Muscle layer of colon (tissue), 2 donors: ENCODE results near the gene RMND1.
A peak's percentile ranks its signal among the peaks of the same experiment; 100 is the strongest.
"Not testable (repeated sequence)": the region's sequence is repeated elsewhere in the genome, so short reads cannot be mapped to it uniquely, and the experiment has no call there.

Source experiments
- H3K27ac ChIP-seq: one replicate; pipeline ENCODE4 v1.7.0; 2013; ENCODE audit warnings: low read depth, mild to moderate bottlenecking, low read length, moderate library complexity
- H3K27me3 ChIP-seq, 2 donors: one replicate each; pipeline ENCODE4 v1.7.0; 2013; ENCODE audit warnings: low read length in 2 of 2, mild to moderate bottlenecking in 2 of 2; ENCODE audit not compliant: insufficient read depth in 2 of 2, control insufficient read depth in 1 of 2
- H3K36me3 ChIP-seq: one replicate; pipeline ENCODE4 v1.7.0; 2013; ENCODE audit warnings: mild to moderate bottlenecking, low read length; ENCODE audit not compliant: insufficient read depth
- H3K4me1 ChIP-seq: one replicate; pipeline ENCODE4 v1.7.0; 2013; ENCODE audit warnings: mild to moderate bottlenecking, low read length; ENCODE audit not compliant: insufficient read depth
- H3K4me3 ChIP-seq, 2 donors: one replicate each; pipeline ENCODE4 v1.7.0; 2013; ENCODE audit warnings: low read length in 2 of 2, low read depth in 1 of 2, mild to moderate bottlenecking in 1 of 2, moderate library complexity in 1 of 2
- H3K9ac ChIP-seq: one replicate; pipeline ENCODE4 v1.7.0; 2013; ENCODE audit warnings: low read length
- H3K9me3 ChIP-seq: one replicate; pipeline ENCODE4 v1.7.0; 2013; ENCODE audit warnings: mild to moderate bottlenecking, low read length
- donor health status: abdominal sarcoma.
- donor health status: Adenocarcinoma of cecum.

Gene RMND1

GRCh38 chr6:151390851-151391470 is 61.0 kb downstream of the RMND1 start:
- H3K9ac ChIP-seq: no peak overlapping the region

DNA sequence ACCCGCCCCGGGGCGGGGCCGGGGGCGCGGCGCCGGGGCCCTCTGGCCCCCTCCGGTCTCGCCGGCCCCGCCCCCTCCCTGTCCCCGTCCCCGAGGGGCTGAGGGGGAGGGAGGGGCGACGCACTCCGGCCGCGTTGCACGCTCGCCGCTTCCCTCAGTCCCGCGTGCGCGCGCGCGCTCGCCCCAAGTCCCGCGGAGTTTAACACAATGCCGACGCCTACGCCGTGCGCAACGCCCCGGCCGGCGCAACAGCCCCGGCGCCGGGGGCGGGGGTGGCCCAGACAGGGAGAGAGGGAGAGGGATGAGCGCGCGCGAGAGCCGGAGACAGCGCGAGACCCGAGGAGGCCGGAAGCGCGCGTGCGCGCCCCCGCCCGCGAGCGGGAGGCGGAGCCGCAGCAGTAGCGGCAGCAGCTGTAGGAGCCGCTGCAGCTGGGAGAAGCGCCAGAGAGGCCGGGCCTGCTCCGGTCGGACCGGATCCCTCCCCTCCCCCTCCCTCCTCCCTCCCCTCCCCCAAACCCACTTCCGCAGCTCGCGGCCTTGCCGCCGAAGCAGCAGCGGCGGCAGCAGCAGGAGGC is 61.6 kb downstream of the RMND1 start:
- Histone ChIP-seq H3K36me3 (no peaks in the 10 kb centered on the region), H3K9ac (no peak overlapping the region), H3K27me3 (no peaks in the 10 kb centered on the region), H3K4me1 (peaks cover 30% of the 10 kb centered on the region), H3K9me3 (no peaks in the 10 kb centered on the region), H3K27ac (peak overlapping the region; percentile 96), H3K4me3 (peak overlapping the region; percentile 69 to 96)

More at GRCh38 chr6:151390851-151391470, 61.0 kb downstream of the RMND1 start:
- no peaks in the 10 kb centered on the region for H3K9me3 ChIP-seq
- peak overlapping the region; percentile 63 to 96 for H3K4me3 ChIP-seq
- peaks cover 28% of the 10 kb centered on the region for H3K4me1 ChIP-seq
- no peaks in the 10 kb centered on the region for H3K36me3 ChIP-seq
- no peaks in the 10 kb centered on the region for H3K27me3 ChIP-seq
- H3K27ac ChIP-seq: peak overlapping the region; percentile 96

DNA sequence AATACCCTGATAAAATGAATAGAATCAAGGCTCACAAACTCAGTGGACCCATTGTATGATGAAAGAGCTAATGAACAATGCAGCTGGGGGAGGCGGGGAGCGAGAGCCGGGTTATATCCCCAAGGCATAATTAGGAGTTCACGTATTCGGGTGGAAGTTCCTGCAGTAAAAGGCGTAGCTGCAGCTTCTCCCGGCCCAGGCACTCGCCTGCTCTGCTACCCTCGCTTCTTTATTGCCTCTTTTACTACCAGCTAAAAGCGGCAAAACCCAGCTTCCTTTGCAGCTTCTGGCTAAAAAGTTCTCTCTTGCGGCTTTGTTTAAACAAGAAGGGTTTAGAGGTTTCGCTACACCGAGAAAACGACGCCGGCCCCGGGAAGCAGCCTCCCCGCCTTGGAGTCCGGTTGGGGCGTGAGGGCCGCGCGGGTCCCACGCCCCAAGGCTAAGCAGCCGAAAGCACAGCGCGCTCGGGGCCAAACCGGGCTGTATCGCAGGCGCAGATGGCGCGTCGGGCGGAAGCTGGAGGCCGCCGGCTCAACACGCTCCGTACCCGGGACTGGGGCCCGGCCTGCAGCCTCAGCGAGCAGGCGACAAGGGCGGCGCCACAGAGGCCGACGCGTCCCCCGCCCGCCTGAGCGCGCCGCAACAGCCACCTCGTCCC is 62.2 kb downstream of the RMND1 start:
- Histone ChIP-seq H3K9me3 (no peaks in the 10 kb centered on the region), H3K9ac (peak overlapping the region; percentile 52), H3K27me3 (no peaks in the 10 kb centered on the region), H3K4me3 (peak overlapping the region; percentile 69 to 89), H3K4me1 (peaks cover 36% of the 10 kb centered on the region), H3K36me3 (no peaks in the 10 kb centered on the region), H3K27ac (peak overlapping the region; percentile 95)

GRCh38 chr6:151388997-151389617 is 62.8 kb downstream of the RMND1 start:
- H3K27me3 ChIP-seq: no peaks in the 10 kb centered on the region
- H3K27ac ChIP-seq: peak overlapping the region; percentile 95
- peaks cover 36% of the 10 kb centered on the region for H3K4me1 ChIP-seq
- no peaks in the 10 kb centered on the region for H3K36me3 ChIP-seq
- H3K4me3 ChIP-seq: peak overlapping the region; percentile 69 to 89
- no peaks in the 10 kb centered on the region for H3K9me3 ChIP-seq
- H3K9ac ChIP-seq: peak overlapping the region; percentile 52

DNA sequence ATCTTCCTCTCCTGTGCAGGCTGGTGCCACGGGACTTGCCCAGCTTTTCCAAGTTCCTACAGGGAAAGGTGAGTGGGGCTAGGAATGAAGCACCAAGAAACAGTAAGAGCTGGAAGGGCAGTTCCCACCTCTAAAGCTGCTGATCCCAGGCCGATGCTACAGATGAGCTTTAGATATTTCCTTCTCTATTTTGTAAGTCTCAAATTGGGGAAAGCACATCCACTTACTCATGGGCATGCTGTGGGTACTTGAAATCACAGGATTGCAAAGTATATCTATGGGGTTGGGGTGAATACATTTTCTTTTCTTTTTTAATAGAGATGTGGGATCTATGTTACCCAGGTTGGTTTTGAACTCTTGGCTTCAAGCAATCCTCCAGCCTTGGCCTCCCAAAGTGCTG is 63.7 kb downstream of the RMND1 start:
- H3K4me1 ChIP-seq: peaks cover 30% of the 10 kb centered on the region
- no peaks in the 10 kb centered on the region for H3K36me3 ChIP-seq
- H3K27ac ChIP-seq: no peak overlapping the region
- H3K4me3 ChIP-seq: no peak overlapping the region
- H3K9me3 ChIP-seq: no peaks in the 10 kb centered on the region
- H3K9ac ChIP-seq: no peak overlapping the region
- no peaks in the 10 kb centered on the region for H3K27me3 ChIP-seq

- H3K27me3 ChIP-seq: no peaks in the 10 kb centered on the region
- no peak overlapping the region for H3K27ac ChIP-seq
- H3K9me3 ChIP-seq: no peaks in the 10 kb centered on the region
- no peak overlapping the region for H3K4me3 ChIP-seq
- peaks cover 21% of the 10 kb centered on the region for H3K4me1 ChIP-seq
- no peaks in the 10 kb centered on the region for H3K36me3 ChIP-seq
- no peak overlapping the region for H3K9ac ChIP-seq
Observed at GRCh38 chr6:151387175-151387970, 64.6 kb downstream of the RMND1 start.

- H3K4me3 ChIP-seq: no peak overlapping the region
- no peak overlapping the region for H3K27ac ChIP-seq
- H3K9me3 ChIP-seq: no peaks in the 10 kb centered on the region
- peaks cover 16% of the 10 kb centered on the region for H3K4me1 ChIP-seq
- H3K27me3 ChIP-seq: no peaks in the 10 kb centered on the region
- H3K9ac ChIP-seq: no peak overlapping the region
- H3K36me3 ChIP-seq: no peaks in the 10 kb centered on the region
Observed at GRCh38 chr6:151385177-151385576, 66.7 kb downstream of the RMND1 start.

DNA sequence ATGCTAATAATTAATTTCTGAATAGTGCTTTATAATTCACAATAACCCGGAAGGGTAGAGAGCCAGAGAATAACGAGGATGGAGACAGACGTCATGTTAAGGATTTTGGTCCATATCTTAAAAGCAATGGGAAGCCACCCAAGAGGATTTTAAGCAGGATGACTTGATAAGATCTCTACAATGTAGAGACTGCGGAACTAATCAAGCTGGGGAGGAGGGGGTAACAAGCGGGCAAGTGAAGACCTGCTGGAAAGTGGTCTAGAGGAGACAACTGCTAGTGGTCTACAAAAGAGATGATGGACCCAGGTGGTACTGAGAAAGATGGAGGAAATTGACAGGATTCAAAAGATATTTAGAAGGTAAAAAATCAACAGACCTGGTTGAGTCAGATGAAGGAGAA is 67.8 kb downstream of the RMND1 start:
- Histone ChIP-seq H3K9me3 (no peaks in the 10 kb centered on the region), H3K27me3 (no peaks in the 10 kb centered on the region), H3K27ac (no peak overlapping the region), H3K4me1 (peaks cover 15% of the 10 kb centered on the region), H3K36me3 (no peaks in the 10 kb centered on the region), H3K4me3 (no peak overlapping the region), H3K9ac (no peak overlapping the region)

DNA sequence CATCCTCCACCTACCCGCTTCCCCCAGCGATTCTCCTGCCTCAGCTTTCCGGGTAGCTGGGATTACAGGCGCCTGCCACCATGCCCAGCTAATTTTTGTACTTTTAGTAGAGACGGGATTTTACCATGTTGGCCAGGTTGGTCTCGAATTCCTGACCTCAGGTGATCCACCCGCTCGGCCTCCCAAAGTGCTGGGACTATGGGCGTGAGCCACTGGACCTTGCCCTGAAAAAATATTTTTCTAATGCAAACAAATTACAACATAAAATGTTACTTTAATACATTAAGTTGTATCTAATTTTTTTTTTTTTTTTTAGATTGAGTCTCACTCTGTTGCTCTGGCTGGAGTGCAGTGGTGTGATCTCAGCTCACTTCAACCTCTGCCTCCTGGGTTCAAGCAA is 69.3 kb downstream of the RMND1 start:
- not testable (repeated sequence) for H3K36me3 ChIP-seq, H3K9me3 ChIP-seq, H3K4me3 ChIP-seq, H3K27me3 ChIP-seq, H3K4me1 ChIP-seq, H3K9ac ChIP-seq, H3K27ac ChIP-seq

- peaks cover 9% of the 10 kb centered on the region for H3K4me1 ChIP-seq
- no peaks in the 10 kb centered on the region for H3K27me3 ChIP-seq
- no peaks in the 10 kb centered on the region for H3K36me3 ChIP-seq
Observed at GRCh38 chr6:151381722-151382121, 70.2 kb downstream of the RMND1 start.

GRCh38 chr6:151380848-151381205 is 71.1 kb downstream of the RMND1 start:
- H3K27ac ChIP-seq: no peak overlapping the region
- H3K27me3 ChIP-seq: no peaks in the 10 kb centered on the region
- H3K9me3 ChIP-seq: no peaks in the 10 kb centered on the region
- peaks cover 9% of the 10 kb centered on the region for H3K4me1 ChIP-seq
- no peak overlapping the region for H3K9ac ChIP-seq
- H3K36me3 ChIP-seq: no peaks in the 10 kb centered on the region
- H3K4me3 ChIP-seq: no peak overlapping the region

More at GRCh38 chr6:151381722-151382121, 70.2 kb downstream of the RMND1 start:
- no peaks in the 10 kb centered on the region for H3K9me3 ChIP-seq
- no peak overlapping the region for H3K27ac ChIP-seq
- no peak overlapping the region for H3K4me3 ChIP-seq
- no peak overlapping the region for H3K9ac ChIP-seq
